GM12874 (cell line): ENCODE measurements around the gene AHCYL2.

ENCODE experiments used
- CTCF ChIP-seq: IDR thresholded peaks from 2 replicates; pipeline ENCODE4 v1.5.1; 2011; ENCODE audit warnings: low read depth, mild to moderate bottlenecking, control low read depth, low read length, moderate library complexity; ENCODE audit not compliant: insufficient read depth

The AHCYL2 gene

GRCh38 chr7:129292861-129293260 is 68.0 kb downstream of the AHCYL2 start:
- TF ChIP-seq CTCF = no peak

GRCh38 chr7:129295015-129295423 is 70.2 kb downstream of the AHCYL2 start:
- TF ChIP-seq CTCF = no peak

- peak; percentile 46; the same call in 1 of the 2 replicates for TF ChIP-seq CTCF
Measured at GRCh38 chr7:129298268-129298893, 73.6 kb downstream of the AHCYL2 start.

- no peak for TF ChIP-seq CTCF
Measured at GRCh38 chr7:129299889-129300288, 75.1 kb downstream of the AHCYL2 start.

GRCh38 chr7:129307592-129307991 is 82.8 kb downstream of the AHCYL2 start:
- no peak for TF ChIP-seq CTCF

- TF ChIP-seq CTCF = no peak
Measured at GRCh38 chr7:129308047-129308446, 83.2 kb downstream of the AHCYL2 start.

- no peak for TF ChIP-seq CTCF
Measured at GRCh38 chr7:129311429-129311828, 86.6 kb downstream of the AHCYL2 start.
